Spleen (tissue), 11 donors: ENCODE data around the gene RHBDD1. TPM values are rescaled to one million over a fixed set of nuclear protein-coding genes. Genes with fewer than 3 reads are reported as not detected.
A peak's percentile ranks its signal among the peaks of the same experiment; 100 is the strongest.

Experiments
- DNase-seq: peaks from one replicate; pipeline ENCODE4 v3.0.0-alpha.2; 2020
- H3K27ac ChIP-seq, 8 donors: fragments of 200-600 bp; sonication (generic) in 7 of 8; 1 replicate in 4 of 8; 2 replicates in 4 of 8; pipeline versions ENCODE4 v1.5.0 to v1.8.0; 2016 to 2021; ENCODE audit warnings: inconsistent platforms in 4 of 8, mild to moderate bottlenecking in 4 of 8, moderate library complexity in 1 of 8
- H3K27me3 ChIP-seq, 7 donors: fragments of 200-600 bp; sonication (generic) in 6 of 7; replicated peaks in 1 of 7; 1 replicate in 4 of 7; 2 replicates in 3 of 7; pipeline versions ENCODE4 v1.5.0 to v1.8.0; 2016 to 2021; ENCODE audit warnings: inconsistent platforms in 3 of 7, mild to moderate bottlenecking in 1 of 7
- H3K36me3 ChIP-seq, 6 donors: fragments of 200-600 bp; sonication (generic) in 5 of 6; 1 replicate in 4 of 6; 2 replicates in 2 of 6; pipeline versions ENCODE4 v1.5.0 to v1.8.0; 2016 to 2021; ENCODE audit warnings: inconsistent platforms in 2 of 6
- H3K4me1 ChIP-seq, 6 donors: fragments of 200-600 bp; sonication (generic) in 5 of 6; 1 replicate in 3 of 6; 2 replicates in 3 of 6; pipeline versions ENCODE4 v1.5.0 to v1.8.0; 2016 to 2021; ENCODE audit warnings: inconsistent platforms in 3 of 6
- H3K4me3 ChIP-seq, 8 donors: fragments of 200-600 bp; sonication (generic) in 7 of 8; 1 replicate in 4 of 8; 2 replicates in 4 of 8; pipeline versions ENCODE4 v1.5.0 to v1.8.0; 2016 to 2021; ENCODE audit warnings: inconsistent platforms in 4 of 8, mild to moderate bottlenecking in 4 of 8, moderate library complexity in 2 of 8
- H3K9me3 ChIP-seq, 8 donors: fragments of 200-600 bp; sonication (generic) in 7 of 8; 1 replicate in 4 of 8; 2 replicates in 4 of 8; pipeline versions ENCODE4 v1.5.0 to v1.8.0; 2016 to 2021; ENCODE audit warnings: inconsistent platforms in 4 of 8
- POLR2A ChIP-seq, 3 donors: fragments of 450-650 bp; IDR thresholded peaks; one replicate each; pipeline ENCODE4 v1.5.1; 2017; ENCODE audit warnings: antibody characterized with exemption in 3 of 3, mild to moderate bottlenecking in 1 of 3
- POLR2AphosphoS5 ChIP-seq, 3 donors: sonication (generic); formaldehyde crosslinking; IDR thresholded peaks; one replicate each; pipeline ENCODE4 v1.5.1; 2017; ENCODE audit warnings: antibody characterized with exemption in 3 of 3
- WGBS, 5 donors: extraction: QIAGEN DNeasy Blood & Tissue Kit in 3 of 5; methylation state at CpG; one replicate each; pipeline versions ENCODE4 v1.1.5 to v1.1.7; 2013 to 2018; 5-methylcytosine and 5-hydroxymethylcytosine counted together
- intact Hi-C: fragments of 100-400 bp; cut with DNase I; formaldehyde crosslinking; loops from one replicate; pipeline ENCODE4 v1.15.0; 2023; ENCODE audit warnings: low total_unique reads
- polyA plus RNA-seq, 3 donors: library from polyadenylated mRNA; stranded (reverse); fragments of 200-250 nt; gene quantifications; one replicate each; pipeline ENCODE4 v1.2.1, GENCODE V29; 2013
- total RNA-seq, 7 donors: library from RNA; depleted of rRNA in 3 of 7; stranded (reverse); fragments of >200 nt in 3 of 7; fragmentation: NEBNext Ultra II Directional in 4 of 7; extraction: Animal tissue kit (Norgen Biotek cat#: 25700) in 4 of 7; gene quantifications; one replicate each; pipeline versions ENCODE4 v1.1.0 to v1.2.1, GENCODE V29; 2016 to 2021
- TF ChIP-seq, protein P1 (sequence below), 11 experiments: fragments of 200-600 bp in 7 of 11; fragments of 450-650 bp in 4 of 11; sonication (generic) in 4 of 11; IDR thresholded peaks in 8 of 11; conservative IDR thresholded peaks in 3 of 11; 1 replicate in 7 of 11; 2 replicates in 4 of 11; pipeline versions ENCODE4 v1.4.0 to v1.8.0; 2016 to 2021; ENCODE audit warnings: antibody characterized with exemption in 11 of 11, inconsistent platforms in 4 of 11, mild to moderate bottlenecking in 1 of 11
- donor health status: healthy with polysubstance abuse.
- donor health status: DM: no; HTN: no; CAD: no; lungs with moderate emphysema.
- donor health status: DM: no; HTN: no; CAD: no.
- donor health status: Bipolar disorder and iron deficiency.
- donor health status: healthy.
- donor health status: DM: no; HTN: no; CAD: no.
- donor health status: DM: yes; HTN: yes; CAD: no.

RHBDD1 gene
- total and polyA plus RNA-seq, 10 donors, result 6.1 to 67.5 (median 32.8) TPM

- peak overlapping the region in 4 of 8 donors; percentile 82 to 88 (median 84) for H3K27ac ChIP-seq
- H3K36me3 ChIP-seq, result no peaks in the 10 kb centered on the region
- peak; percentile 78 for DNase-seq
- TF ChIP-seq, protein P1, sequence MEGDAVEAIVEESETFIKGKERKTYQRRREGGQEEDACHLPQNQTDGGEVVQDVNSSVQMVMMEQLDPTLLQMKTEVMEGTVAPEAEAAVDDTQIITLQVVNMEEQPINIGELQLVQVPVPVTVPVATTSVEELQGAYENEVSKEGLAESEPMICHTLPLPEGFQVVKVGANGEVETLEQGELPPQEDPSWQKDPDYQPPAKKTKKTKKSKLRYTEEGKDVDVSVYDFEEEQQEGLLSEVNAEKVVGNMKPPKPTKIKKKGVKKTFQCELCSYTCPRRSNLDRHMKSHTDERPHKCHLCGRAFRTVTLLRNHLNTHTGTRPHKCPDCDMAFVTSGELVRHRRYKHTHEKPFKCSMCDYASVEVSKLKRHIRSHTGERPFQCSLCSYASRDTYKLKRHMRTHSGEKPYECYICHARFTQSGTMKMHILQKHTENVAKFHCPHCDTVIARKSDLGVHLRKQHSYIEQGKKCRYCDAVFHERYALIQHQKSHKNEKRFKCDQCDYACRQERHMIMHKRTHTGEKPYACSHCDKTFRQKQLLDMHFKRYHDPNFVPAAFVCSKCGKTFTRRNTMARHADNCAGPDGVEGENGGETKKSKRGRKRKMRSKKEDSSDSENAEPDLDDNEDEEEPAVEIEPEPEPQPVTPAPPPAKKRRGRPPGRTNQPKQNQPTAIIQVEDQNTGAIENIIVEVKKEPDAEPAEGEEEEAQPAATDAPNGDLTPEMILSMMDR (IDR thresholded peaks at IDR 0.05 in 8 of 11, conservative IDR thresholded peaks at IDR 0.05 in 3 of 11), result no peak
- no peak for TF ChIP-seq POLR2A (IDR thresholded peaks at IDR 0.05)
- no peak for TF ChIP-seq POLR2AphosphoS5 (IDR thresholded peaks at IDR 0.05)
- intact Hi-C loops, result no loop called here
- peaks cover 10 to 93% (median 52%) of the 10 kb centered on the region in 6 donors for H3K4me1 ChIP-seq
- H3K9me3 ChIP-seq, result no peaks in the 10 kb centered on the region
- 69 to 95% (median 70%) methylated on average over 8 to 23 of the region's 23 CpGs for WGBS, 5 donors
- H3K27me3 ChIP-seq, result peaks cover 0 to 60% (median 23%) of the 10 kb centered on the region in 7 donors
- H3K4me3 ChIP-seq, result peak overlapping the region; percentile 61 to 86 (median 66)
Measured at GRCh38 chr2:226797989-226798421, 37.8 kb upstream of the RHBDD1 start.

- WGBS, 5 donors, result 1 to 3% (median 1%) methylated on average over 22 to 80 of the region's 80 CpGs
- intact Hi-C loops, result no loop called here
- Histone ChIP-seq H3K27me3 (peaks cover 0 to 60% (median 23%) of the 10 kb centered on the region in 7 donors), H3K9me3 (no peaks in the 10 kb centered on the region), H3K4me3 (peak overlapping the region; percentile 61 to 86 (median 66)), H3K4me1 (peaks cover 10 to 88% (median 51%) of the 10 kb centered on the region in 6 donors), H3K36me3 (no peaks in the 10 kb centered on the region), H3K27ac (peak overlapping the region; percentile 42 to 88 (median 82))
- TF ChIP-seq POLR2AphosphoS5 (IDR thresholded peaks at IDR 0.05), result peak in 2 of 3 donors; percentile 50 to 61
- TF ChIP-seq, protein P1 (IDR thresholded peaks at IDR 0.05 in 8 of 11, conservative IDR thresholded peaks at IDR 0.05 in 3 of 11), result peak in 2 of 11 experiments; percentile 12 to 20
- TF ChIP-seq POLR2A (IDR thresholded peaks at IDR 0.05), result no peak
- peak; percentile 90 for DNase-seq
Measured at GRCh38 chr2:226798422-226799210, 37.2 kb upstream of the RHBDD1 start.

- 0 to 1% (median 0%) methylated on average over 31 to 82 of the region's 82 CpGs for WGBS, 5 donors
- peaks cover 0 to 62% (median 23%) of the 10 kb centered on the region in 7 donors for H3K27me3 ChIP-seq
- intact Hi-C loops, result no loop called here
- peak; percentile 90 for DNase-seq
- peak within 1 kb of the TSS; percentile 61 to 86 (median 66) for H3K4me3 ChIP-seq
- H3K36me3 ChIP-seq, result no peaks in the 10 kb centered on the region
- H3K4me1 ChIP-seq, result peaks cover 10 to 82% (median 48%) of the 10 kb centered on the region in 6 donors
- H3K27ac ChIP-seq, result peak within 1 kb of the TSS; percentile 55 to 88 (median 82)
- TF ChIP-seq, protein P1 (IDR thresholded peaks at IDR 0.05 in 8 of 11, conservative IDR thresholded peaks at IDR 0.05 in 3 of 11), result peak in 2 of 11 experiments; percentile 44 to 58
- TF ChIP-seq POLR2A (IDR thresholded peaks at IDR 0.05) (peak in 1 of 3 donors; percentile 21), POLR2AphosphoS5 (IDR thresholded peaks at IDR 0.05) (peak; percentile 36 to 76 (median 72))
- no peaks in the 10 kb centered on the region for H3K9me3 ChIP-seq
Measured at GRCh38 chr2:226799211-226799975, 36.5 kb upstream of the RHBDD1 start, which contains the start of gene IRS1. IRS1 (minus strand) TSS chr2:226799820; CDS start chr2:226798738, 1,082 bp downstream.
